ENCODE results near the gene C3. TPM values are rescaled to one million over a fixed set of nuclear protein-coding genes. Genes with fewer than 3 reads are reported as not detected.
A peak's percentile ranks its signal among the peaks of the same experiment; 100 is the strongest.

Gene C3
- total RNA-seq, 4 donors from 2014 or later = 45.4 to 1,093 (median 422) TPM

- H3K27me3 ChIP-seq = no peaks in the 10 kb centered on the region
- no peaks in the 10 kb centered on the region for H3K4me1 ChIP-seq
- TF ChIP-seq CTCF (IDR thresholded peaks at IDR 0.05) (no peak), POLR2A (IDR thresholded peaks at IDR 0.05) (no peak)
- DNase-seq = no peak
- intact Hi-C loops (cut with DNase I; ENCODE audit: low total_unique reads) = no loop called here
- H3K36me3 ChIP-seq = no peaks in the 10 kb centered on the region
- no peaks in the 10 kb centered on the region for H3K9me3 ChIP-seq
- no peak overlapping the region for H3K4me3 ChIP-seq
- no peak overlapping the region for H3K27ac ChIP-seq
These were observed 40.2 kb upstream of the C3 start for GRCh38 chr19:6760606-6761005.

GRCh38 chr19:6754653-6755463, 34.4 kb upstream of the C3 start:
- intact Hi-C loops (cut with DNase I; ENCODE audit: low total_unique reads) = no loop called here
- peaks cover 0 to 6% of the 10 kb centered on the region in 2 donors for H3K4me1 ChIP-seq
- TF ChIP-seq POLR2A (IDR thresholded peaks at IDR 0.05) (no peak), CTCF (IDR thresholded peaks at IDR 0.05) (no peak)

GRCh38 chr19:6754136-6754535, 33.7 kb upstream of the C3 start:
- peaks cover 0 to 6% of the 10 kb centered on the region in 2 donors for H3K4me1 ChIP-seq
- H3K27ac ChIP-seq = no peak overlapping the region
- no peaks in the 10 kb centered on the region for H3K9me3 ChIP-seq
- H3K4me3 ChIP-seq = no peak overlapping the region
- TF ChIP-seq POLR2A (IDR thresholded peaks at IDR 0.05) = no peak
- no peak for TF ChIP-seq CTCF (IDR thresholded peaks at IDR 0.05)
- H3K27me3 ChIP-seq = no peaks in the 10 kb centered on the region
- intact Hi-C loops (cut with DNase I; ENCODE audit: low total_unique reads) = no loop called here
- no peak for DNase-seq
- H3K36me3 ChIP-seq = no peaks in the 10 kb centered on the region

More at GRCh38 chr19:6754653-6755463, 34.4 kb upstream of the C3 start:
- Histone ChIP-seq H3K27me3 (no peaks in the 10 kb centered on the region), H3K4me3 (no peak overlapping the region), H3K9me3 (no peaks in the 10 kb centered on the region), H3K27ac (no peak overlapping the region), H3K36me3 (no peaks in the 10 kb centered on the region)
- DNase-seq = no peak

- H3K4me1 ChIP-seq = peaks cover 0 to 6% of the 10 kb centered on the region in 2 donors
- intact Hi-C loops (cut with DNase I; ENCODE audit: low total_unique reads) = no loop called here
- peak overlapping the region; percentile 23 to 26 for H3K4me3 ChIP-seq
- TF ChIP-seq CTCF (IDR thresholded peaks at IDR 0.05) (peak; percentile 52 to 72 (median 65)), POLR2A (IDR thresholded peaks at IDR 0.05) (no peak)
- no peaks in the 10 kb centered on the region for H3K27me3 ChIP-seq
- peak overlapping the region in 1 of 2 donors; percentile 54 for H3K27ac ChIP-seq
- DNase-seq = peak; percentile 83 to 84
- no peaks in the 10 kb centered on the region for H3K9me3 ChIP-seq
- H3K36me3 ChIP-seq = no peaks in the 10 kb centered on the region
These were observed 33.0 kb upstream of the C3 start for GRCh38 chr19:6753178-6754031.
